ENCODE data around the gene TMC3.
"Not testable (repeated sequence)": the region's sequence is repeated elsewhere in the genome, so short reads cannot be mapped to it uniquely, and the experiment has no call there.

TMC3 gene

GRCh38 chr15:81331141-81331540 is 42.9 kb downstream of the TMC3 start:
- not testable (repeated sequence) for H3K27me3 ChIP-seq (ENCODE audit: control insufficient read depth, insufficient read depth, low read length); H3K36me3 ChIP-seq (ENCODE audit: control insufficient read depth, low read depth, low read length); H3K9ac ChIP-seq (ENCODE audit: low read length); H3K27ac ChIP-seq (ENCODE audit: low read length); H3K4me3 ChIP-seq (ENCODE audit: low read length); H3K9me3 ChIP-seq (ENCODE audit: control insufficient read depth, low read depth, low read length); H3K4me1 ChIP-seq (ENCODE audit: control insufficient read depth, low read depth, low read length)

GRCh38 chr15:81330366-81331090 is 43.5 kb downstream of the TMC3 start:
- no peaks in the 10 kb centered on the region for H3K36me3 ChIP-seq (ENCODE audit: control insufficient read depth, low read depth, low read length)
- H3K4me1 ChIP-seq (ENCODE audit: control insufficient read depth, low read depth, low read length) = no peaks in the 10 kb centered on the region
- no peaks in the 10 kb centered on the region for H3K27me3 ChIP-seq (ENCODE audit: control insufficient read depth, insufficient read depth, low read length)
- H3K9ac ChIP-seq (ENCODE audit: low read length) = no peak overlapping the region
- H3K27ac ChIP-seq (ENCODE audit: low read length) = no peak overlapping the region
- H3K4me3 ChIP-seq (ENCODE audit: low read length) = no peak overlapping the region
- H3K9me3 ChIP-seq (ENCODE audit: control insufficient read depth, low read depth, low read length) = no peaks in the 10 kb centered on the region

GRCh38 chr15:81329446-81329845 is 44.6 kb downstream of the TMC3 start:
- H3K27me3 ChIP-seq (ENCODE audit: control insufficient read depth, insufficient read depth, low read length) = peaks cover 5% of the 10 kb centered on the region
- H3K9me3 ChIP-seq (ENCODE audit: control insufficient read depth, low read depth, low read length) = no peaks in the 10 kb centered on the region
- H3K9ac ChIP-seq (ENCODE audit: low read length) = no peak overlapping the region
- H3K4me1 ChIP-seq (ENCODE audit: control insufficient read depth, low read depth, low read length) = no peaks in the 10 kb centered on the region
- H3K4me3 ChIP-seq (ENCODE audit: low read length) = no peak overlapping the region
- H3K36me3 ChIP-seq (ENCODE audit: control insufficient read depth, low read depth, low read length) = no peaks in the 10 kb centered on the region
- no peak overlapping the region for H3K27ac ChIP-seq (ENCODE audit: low read length)

- Histone ChIP-seq H3K4me1 (ENCODE audit: control insufficient read depth, low read depth, low read length) (no peaks in the 10 kb centered on the region), H3K9ac (ENCODE audit: low read length) (no peak overlapping the region), H3K27me3 (ENCODE audit: control insufficient read depth, insufficient read depth, low read length) (peaks cover 8% of the 10 kb centered on the region), H3K4me3 (ENCODE audit: low read length) (no peak overlapping the region), H3K27ac (ENCODE audit: low read length) (no peak overlapping the region), H3K9me3 (ENCODE audit: control insufficient read depth, low read depth, low read length) (no peaks in the 10 kb centered on the region), H3K36me3 (ENCODE audit: control insufficient read depth, low read depth, low read length) (no peaks in the 10 kb centered on the region)
Measured at GRCh38 chr15:81327516-81327915, 46.5 kb downstream of the TMC3 start.

- Histone ChIP-seq H3K9me3 (ENCODE audit: control insufficient read depth, low read depth, low read length) (no peaks in the 10 kb centered on the region), H3K27ac (ENCODE audit: low read length) (no peak overlapping the region), H3K9ac (ENCODE audit: low read length) (no peak overlapping the region), H3K4me3 (ENCODE audit: low read length) (no peak overlapping the region), H3K4me1 (ENCODE audit: control insufficient read depth, low read depth, low read length) (no peaks in the 10 kb centered on the region), H3K36me3 (ENCODE audit: control insufficient read depth, low read depth, low read length) (no peaks in the 10 kb centered on the region), H3K27me3 (ENCODE audit: control insufficient read depth, insufficient read depth, low read length) (peaks cover 8% of the 10 kb centered on the region)
Measured at GRCh38 chr15:81326466-81327212, 47.4 kb downstream of the TMC3 start.

GRCh38 chr15:81323944-81324881 is 49.8 kb downstream of the TMC3 start, which contains the start of gene STARD5:
STARD5 (minus strand) TSS chr15:81324141; CDS start chr15:81324099, 42 bp downstream.
- peaks cover 6% of the 10 kb centered on the region for H3K36me3 ChIP-seq (ENCODE audit: control insufficient read depth, low read depth, low read length)
- H3K27ac ChIP-seq (ENCODE audit: low read length) = no peak within 1 kb of the TSS
- peak within 1 kb of the TSS; percentile 74 for H3K9ac ChIP-seq (ENCODE audit: low read length)
- H3K4me3 ChIP-seq (ENCODE audit: low read length) = peak within 1 kb of the TSS; percentile 93
- no peaks in the 10 kb centered on the region for H3K4me1 ChIP-seq (ENCODE audit: control insufficient read depth, low read depth, low read length)
- H3K27me3 ChIP-seq (ENCODE audit: control insufficient read depth, insufficient read depth, low read length) = peaks cover 8% of the 10 kb centered on the region
- H3K9me3 ChIP-seq (ENCODE audit: control insufficient read depth, low read depth, low read length) = no peaks in the 10 kb centered on the region

- Histone ChIP-seq H3K4me3 (ENCODE audit: low read length) (peak overlapping the region; percentile 82), H3K36me3 (ENCODE audit: control insufficient read depth, low read depth, low read length) (peaks cover 7% of the 10 kb centered on the region), H3K9me3 (ENCODE audit: control insufficient read depth, low read depth, low read length) (no peaks in the 10 kb centered on the region), H3K4me1 (ENCODE audit: control insufficient read depth, low read depth, low read length) (no peaks in the 10 kb centered on the region), H3K9ac (ENCODE audit: low read length) (peak overlapping the region; percentile 74), H3K27ac (ENCODE audit: low read length) (no peak overlapping the region), H3K27me3 (ENCODE audit: control insufficient read depth, insufficient read depth, low read length) (peaks cover 8% of the 10 kb centered on the region)
Measured at GRCh38 chr15:81323559-81323943, 50.5 kb downstream of the TMC3 start.

- peaks cover 14% of the 10 kb centered on the region for H3K36me3 ChIP-seq (ENCODE audit: control insufficient read depth, low read depth, low read length)
- no peak overlapping the region for H3K9ac ChIP-seq (ENCODE audit: low read length)
- no peak overlapping the region for H3K4me3 ChIP-seq (ENCODE audit: low read length)
- H3K27ac ChIP-seq (ENCODE audit: low read length) = no peak overlapping the region
- peaks cover 8% of the 10 kb centered on the region for H3K27me3 ChIP-seq (ENCODE audit: control insufficient read depth, insufficient read depth, low read length)
- H3K9me3 ChIP-seq (ENCODE audit: control insufficient read depth, low read depth, low read length) = no peaks in the 10 kb centered on the region
- no peaks in the 10 kb centered on the region for H3K4me1 ChIP-seq (ENCODE audit: control insufficient read depth, low read depth, low read length)
Measured at GRCh38 chr15:81322676-81323253, 51.2 kb downstream of the TMC3 start.

GRCh38 chr15:81321667-81322066 is 52.3 kb downstream of the TMC3 start:
- H3K9me3 ChIP-seq (ENCODE audit: control insufficient read depth, low read depth, low read length) = no peaks in the 10 kb centered on the region
- peaks cover 16% of the 10 kb centered on the region for H3K36me3 ChIP-seq (ENCODE audit: control insufficient read depth, low read depth, low read length)
- no peak overlapping the region for H3K9ac ChIP-seq (ENCODE audit: low read length)
- no peak overlapping the region for H3K27ac ChIP-seq (ENCODE audit: low read length)
- H3K4me1 ChIP-seq (ENCODE audit: control insufficient read depth, low read depth, low read length) = no peaks in the 10 kb centered on the region
- H3K27me3 ChIP-seq (ENCODE audit: control insufficient read depth, insufficient read depth, low read length) = peaks cover 8% of the 10 kb centered on the region
- no peak overlapping the region for H3K4me3 ChIP-seq (ENCODE audit: low read length)

GRCh38 chr15:81317642-81318017 is 56.4 kb downstream of the TMC3 start:
- peaks cover 16% of the 10 kb centered on the region for H3K36me3 ChIP-seq (ENCODE audit: control insufficient read depth, low read depth, low read length)
- H3K9me3 ChIP-seq (ENCODE audit: control insufficient read depth, low read depth, low read length) = no peaks in the 10 kb centered on the region
- H3K27me3 ChIP-seq (ENCODE audit: control insufficient read depth, insufficient read depth, low read length) = no peaks in the 10 kb centered on the region
- H3K9ac ChIP-seq (ENCODE audit: low read length) = no peak overlapping the region
- no peaks in the 10 kb centered on the region for H3K4me1 ChIP-seq (ENCODE audit: control insufficient read depth, low read depth, low read length)
- no peak overlapping the region for H3K4me3 ChIP-seq (ENCODE audit: low read length)
- H3K27ac ChIP-seq (ENCODE audit: low read length) = no peak overlapping the region

GRCh38 chr15:81316267-81316666 is 57.7 kb downstream of the TMC3 start:
- Histone ChIP-seq H3K27ac (ENCODE audit: low read length) (no peak overlapping the region), H3K9ac (ENCODE audit: low read length) (no peak overlapping the region), H3K9me3 (ENCODE audit: control insufficient read depth, low read depth, low read length) (no peaks in the 10 kb centered on the region), H3K4me3 (ENCODE audit: low read length) (no peak overlapping the region), H3K36me3 (ENCODE audit: control insufficient read depth, low read depth, low read length) (peaks cover 20% of the 10 kb centered on the region), H3K4me1 (ENCODE audit: control insufficient read depth, low read depth, low read length) (no peaks in the 10 kb centered on the region), H3K27me3 (ENCODE audit: control insufficient read depth, insufficient read depth, low read length) (no peaks in the 10 kb centered on the region)
